HCT116 (cell line): ENCODE data around the gene PIEZO2. TPM values are rescaled to one million over a fixed set of nuclear protein-coding genes. Genes with fewer than 3 reads are reported as not detected.
"Not testable (repeated sequence)": the region's sequence is repeated elsewhere in the genome, so short reads cannot be mapped to it uniquely, and the experiment has no call there.

Experiments
- ATAC-seq: fragments of 200-7000 bp; cut with Tn5 transposase; 2 replicates; pipeline ENCODE4 v1.9.1; 2020; ENCODE audit warnings: mild to moderate bottlenecking, moderate library complexity
- Bru-seq: library from RNA; stranded (reverse); fragments of 400-500 nt; gene quantifications from one replicate; lab custom pipeline; 2021; lab: Mats Ljungman, UMichigan
- BruChase-seq, 2 experiments: library from RNA; stranded (reverse); fragments of 400-500 nt; gene quantifications; one replicate each; lab custom pipeline; 2021; lab: Mats Ljungman, UMichigan
- BruUV-seq: library from RNA; stranded (reverse); fragments of 400-500 nt; replicated peaks from 2 replicates; lab custom pipeline; 2021; lab: Mats Ljungman, UMichigan
- CTCF ChIA-PET: fragments of 300-600 bp; sonication (Branson Sonifier 250); formaldehyde crosslinking; loops from one replicate; lab custom pipeline; 2021; ENCODE audit warnings: antibody characterized with exemption; lab: Charles Lee
- POLR2A ChIA-PET: fragments of 300-600, 350-600 bp; sonication (Branson Sonifier 250); formaldehyde crosslinking; loops from one replicate; lab custom pipeline; 2021; ENCODE audit warnings: antibody characterized with exemption; lab: Charles Lee
- RAD21 ChIA-PET, 2 experiments: fragments of 300-600 bp; sonication (Branson Sonifier 250); formaldehyde crosslinking; loops; one replicate each; lab custom pipeline; 2023; ENCODE audit warnings: low total read pairs in 2 of 2; ENCODE audit not compliant: uncharacterized antibody in 2 of 2, unreplicated experiment in 2 of 2, low non-redundant PET in 1 of 2; lab: Charles Lee
- DNase-seq: peaks from one replicate; pipeline ENCODE4 v3.0.0-alpha.2; 2010; ENCODE audit warnings: low read depth, low spot score
- H2AFZ ChIP-seq: fragments of 200-600 bp; shearing (Covaris generic), sonication (generic); 2 replicates; pipeline ENCODE4 v1.6.1; 2017; ENCODE audit warnings: low read depth, mixed run types, mixed read lengths, antibody characterized with exemption, low read length; ENCODE audit not compliant: poor library complexity, severe bottlenecking
- H3K27ac ChIP-seq: 2 replicates; pipeline ENCODE4 v1.5.1; 2012; ENCODE audit warnings: low read depth, low read length
- H3K27me3 ChIP-seq: fragments of 200-600 bp; sonication (generic); 2 replicates; pipeline ENCODE4 v1.6.1; 2016; ENCODE audit warnings: mixed run types, low read length, mixed read lengths; ENCODE audit not compliant: insufficient read depth
- H3K36me3 ChIP-seq, 2 experiments: fragments of 200-500 bp in 1 of 2; fragments of 200-600 bp in 1 of 2; sonication (Bioruptor generic) in 1 of 2; sonication (generic) in 1 of 2; 2 replicates each; pipeline versions ENCODE4 v1.5.1 to v1.6.1; 2014 to 2016; ENCODE audit warnings: low read length in 2 of 2, inconsistent platforms in 1 of 2, mixed read lengths in 1 of 2, mixed run types in 1 of 2; ENCODE audit not compliant: insufficient read depth in 2 of 2, control insufficient read depth in 1 of 2
- H3K4me1 ChIP-seq, 2 experiments: fragments of 200-600 bp in 1 of 2; sonication (generic) in 1 of 2; 2 replicates each; pipeline versions ENCODE4 v1.5.1 to v1.6.1; 2012 to 2017; ENCODE audit warnings: low read length in 2 of 2, inconsistent platforms in 1 of 2, mild to moderate bottlenecking in 1 of 2, mixed read lengths in 1 of 2, mixed run types in 1 of 2, moderate library complexity in 1 of 2; ENCODE audit not compliant: insufficient read depth in 2 of 2, control insufficient read depth in 1 of 2
- H3K4me2 ChIP-seq: fragments of 200-600 bp; sonication (generic); 2 replicates; pipeline ENCODE4 v1.6.1; 2017; ENCODE audit warnings: mixed run types, low read length, mixed read lengths
- H3K4me3 ChIP-seq, 2 experiments: fragments of 200-600 bp in 1 of 2; sonication (generic) in 1 of 2; replicated peaks in 1 of 2; 2 replicates each; pipeline ENCODE4 v1.5.1; 2011 to 2016; ENCODE audit warnings: low read length in 2 of 2, control low read depth in 1 of 2, low read depth in 1 of 2, mild to moderate bottlenecking in 1 of 2, mixed read lengths in 1 of 2, mixed run types in 1 of 2
- H3K79me2 ChIP-seq: fragments of 200-600 bp; sonication (generic); 2 replicates; pipeline ENCODE4 v1.6.1; 2017; ENCODE audit warnings: mild to moderate bottlenecking, mixed run types, low read length, moderate library complexity, mixed read lengths; ENCODE audit not compliant: insufficient read depth
- H3K9ac ChIP-seq: fragments of 200-600 bp; sonication (generic); 2 replicates; pipeline ENCODE4 v1.6.1; 2016; ENCODE audit warnings: low read length, mixed read lengths
- H3K9me2 ChIP-seq: fragments of 200-600 bp; sonication (generic), shearing (Covaris generic); 2 replicates; pipeline ENCODE4 v1.6.1; 2017; ENCODE audit warnings: mixed run types, mild to moderate bottlenecking, moderate library complexity; ENCODE audit not compliant: insufficient read depth
- H3K9me3 ChIP-seq, 2 experiments: fragments of 200-500 bp in 1 of 2; fragments of 200-600 bp in 1 of 2; sonication (Bioruptor generic) in 1 of 2; sonication (generic) in 1 of 2; 2 replicates each; pipeline ENCODE4 v1.6.1; 2014 to 2017; ENCODE audit warnings: low read length in 2 of 2, mixed read lengths in 2 of 2, inconsistent platforms in 1 of 2, low read depth in 1 of 2, mild to moderate bottlenecking in 1 of 2, mixed run types in 1 of 2, moderate library complexity in 1 of 2; ENCODE audit not compliant: control insufficient read depth in 1 of 2, insufficient read depth in 1 of 2
- H4K20me1 ChIP-seq: fragments of 200-600 bp; sonication (generic), shearing (Covaris generic); 2 replicates; pipeline ENCODE4 v1.6.1; 2017; ENCODE audit warnings: mixed run types, mild to moderate bottlenecking, moderate library complexity; ENCODE audit not compliant: insufficient read depth
- CBX3 ChIP-seq: IDR thresholded peaks from 2 replicates; pipeline ENCODE4 v1.6.1; 2012; ENCODE audit warnings: low read depth
- CTCF ChIP-seq, 3 experiments: fragments of 200-600 bp in 1 of 3; sonication (generic) in 1 of 3; IDR thresholded peaks in 2 of 3; conservative IDR thresholded peaks in 1 of 3; 2 replicates each; pipeline ENCODE4 v1.5.1; 2012 to 2017; ENCODE audit warnings: low read depth in 2 of 3, low read length in 2 of 3, antibody characterized with exemption in 1 of 3, borderline replicate concordance in 1 of 3, control low read depth in 1 of 3, mild to moderate bottlenecking in 1 of 3, mixed read lengths in 1 of 3, mixed run types in 1 of 3, moderate library complexity in 1 of 3; ENCODE audit not compliant: insufficient read depth in 1 of 3
- EGR1 ChIP-seq: IDR thresholded peaks from 2 replicates; pipeline ENCODE4 v1.6.1; 2012; ENCODE audit warnings: low read depth
- EZH2 ChIP-seq: fragments of 200-600 bp; sonication (generic); IDR thresholded peaks from 2 replicates; pipeline ENCODE4 v1.6.1; 2017; ENCODE audit warnings: antibody characterized with exemption, mixed run types
- POLR2AphosphoS5 ChIP-seq: IDR thresholded peaks from 2 replicates; pipeline ENCODE4 v1.6.1; 2011; ENCODE audit warnings: mild to moderate bottlenecking, low read depth, low read length, moderate library complexity
- ZFX ChIP-seq: fragments of 450-650 bp; IDR thresholded peaks from 2 replicates; pipeline ENCODE4 v1.6.1; 2017
- ZNF274 ChIP-seq: fragments of 200-500 bp; sonication (Bioruptor generic); IDR thresholded peaks from 2 replicates; pipeline ENCODE4 v1.6.1; 2014; ENCODE audit warnings: mild to moderate bottlenecking, low read depth, low read length, inconsistent platforms
- intact Hi-C: fragments of 100-400 bp; cut with micrococcal nuclease; formaldehyde crosslinking; loops from 2 replicates; pipeline ENCODE4 v1.10.0; 2022
- long read RNA-seq: library from polyadenylated mRNA; unstranded; transcript quantifications from one replicate; pipeline ENCODE4 v2.0.0, GENCODE V29; 2021; ENCODE audit not compliant: unreplicated experiment
- polyA plus RNA-seq: library from polyadenylated mRNA; unstranded; fragments of >200 nt; gene quantifications from 2 replicates; pipeline ENCODE4 v1.2.1, GENCODE V29; 2012; ENCODE audit warnings: missing spikeins
- total RNA-seq: library from RNA; stranded (reverse); gene quantifications from one replicate; pipeline ENCODE4 v1.2.1, GENCODE V29; 2021; ENCODE audit not compliant: unreplicated experiment
- TF ChIP-seq, protein P1 (sequence below): IDR thresholded peaks from 2 replicates; pipeline ENCODE4 v1.6.1; 2012

The PIEZO2 gene
- 0.34 TPM for total RNA-seq
- not detected in 2 replicates for polyA plus RNA-seq
- percentile 0 among the genes with signal in this experiment for Bru-seq, nascent RNA
- not detected for BruChase-seq, experiment 1, labeled RNA remaining after a 6-hour chase
- BruChase-seq, experiment 2, labeled RNA remaining after a 2-hour chase = not detected
- long read RNA-seq = 0 reads

DNA sequence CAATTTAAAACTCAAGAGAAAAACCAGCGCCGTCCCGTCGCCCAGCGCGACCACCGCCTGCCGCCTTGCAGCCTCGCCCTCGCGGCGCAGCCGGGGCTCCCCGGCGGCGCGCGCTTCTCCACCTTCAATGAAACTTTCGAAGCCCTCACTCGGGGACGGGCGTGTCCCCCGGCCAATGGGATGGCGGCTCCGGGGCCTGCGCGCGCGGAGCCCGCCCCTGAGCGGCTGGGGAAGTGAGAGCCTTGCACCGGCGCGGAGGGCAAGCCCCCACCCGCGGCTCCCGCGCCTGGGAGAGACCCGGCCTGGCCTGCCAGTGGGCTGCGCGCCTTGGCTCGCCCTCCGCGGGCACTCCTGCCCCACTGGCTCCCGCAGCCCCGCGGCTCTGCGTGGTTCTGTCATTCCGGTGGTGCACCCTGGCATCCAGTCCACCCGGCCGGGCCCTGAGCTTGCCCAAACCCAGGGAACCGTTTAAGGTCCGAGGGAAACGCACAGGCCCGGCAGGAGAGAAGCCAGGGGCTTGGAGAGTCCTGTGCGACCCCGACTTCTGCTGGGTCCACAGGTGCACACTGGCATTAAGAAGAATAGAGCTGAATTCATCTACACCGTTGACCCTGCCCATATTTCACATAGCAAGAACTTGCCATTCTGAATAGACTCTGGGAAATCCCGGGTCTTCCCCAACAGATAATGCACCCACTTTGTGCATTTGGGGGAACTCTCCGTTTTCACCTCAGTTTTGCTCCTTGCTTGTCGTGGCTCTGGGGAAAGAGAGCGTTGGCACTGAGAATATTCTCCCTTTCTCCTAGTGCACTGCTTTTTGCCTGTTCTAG is at the start of gene PIEZO2:
Gene PIEZO2 (minus strand): TSS at position 129 of the 830 bp plus-strand sequence. CDS start 981 bp downstream, outside the sequence.
- H3K9ac ChIP-seq = no peak within 1 kb of the TSS
- no peak within 1 kb of the TSS for H3K4me3 ChIP-seq
- no peak for TF ChIP-seq ZNF274
- no peak for TF ChIP-seq EGR1
- TF ChIP-seq EZH2 = no peak
- TF ChIP-seq, protein P1, sequence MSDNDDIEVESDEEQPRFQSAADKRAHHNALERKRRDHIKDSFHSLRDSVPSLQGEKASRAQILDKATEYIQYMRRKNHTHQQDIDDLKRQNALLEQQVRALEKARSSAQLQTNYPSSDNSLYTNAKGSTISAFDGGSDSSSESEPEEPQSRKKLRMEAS = no peak
- DNase-seq = no peak
- H3K9me3 ChIP-seq = no peaks in the 10 kb centered on the region
- CTCF ChIA-PET = no interaction called here
- H4K20me1 ChIP-seq = no peaks in the 10 kb centered on the region
- no peaks in the 10 kb centered on the region for H3K4me1 ChIP-seq
- no peaks in the 10 kb centered on the region for H3K79me2 ChIP-seq
- POLR2A ChIA-PET = no interaction called here
- no TSS peak for BruUV-seq
- no peak within 1 kb of the TSS for H3K27ac ChIP-seq
- intact Hi-C loops = no loop called here
- no peak within 1 kb of the TSS for H2AFZ ChIP-seq
- RAD21 ChIA-PET = no interaction called here
- ATAC-seq = no peak
- no peaks in the 10 kb centered on the region for H3K36me3 ChIP-seq
- 0 out of 2 replicates have a peak, but pooled peaks cover 6% of the 10 kb centered on the region for H3K27me3 ChIP-seq
- H3K9me2 ChIP-seq = no peaks in the 10 kb centered on the region
- H3K4me2 ChIP-seq = no peak within 1 kb of the TSS

GRCh38 chr18:11183637-11184036 is 34.3 kb upstream of the PIEZO2 start:
- ATAC-seq = no peak
- Histone ChIP-seq H3K4me3 (no peak overlapping the region), H3K27ac (no peak overlapping the region), H4K20me1 (no peaks in the 10 kb centered on the region), H3K79me2 (no peaks in the 10 kb centered on the region), H3K36me3 (no peaks in the 10 kb centered on the region), H3K27me3 (peaks cover 11% of the 10 kb centered on the region; the same call in 1 of the 2 replicates), H3K9me3 (no peaks in the 10 kb centered on the region), H3K4me2 (no peak overlapping the region), H3K9me2 (no peaks in the 10 kb centered on the region), H3K9ac (no peak overlapping the region), H2AFZ (no peak overlapping the region), H3K4me1 (no peaks in the 10 kb centered on the region)
- no peak for DNase-seq
- ChIA-PET RAD21 (no interaction called here), POLR2A (no interaction called here), CTCF (no interaction called here)
- intact Hi-C loops = no loop called here
- BruUV-seq = no TSS peak
- TF ChIP-seq ZFX (no peak), EGR1 (no peak), POLR2AphosphoS5 (no peak), CTCF (IDR thresholded peaks at IDR 0.05 in 2 of 3, conservative IDR thresholded peaks at IDR 0.05 in 1 of 3; ENCODE audit: borderline replicate concordance in 1 of 3, insufficient read depth in 1 of 3, low read depth in 2 of 3, low read length in 2 of 3) (no peak), CBX3 (no peak)

DNA sequence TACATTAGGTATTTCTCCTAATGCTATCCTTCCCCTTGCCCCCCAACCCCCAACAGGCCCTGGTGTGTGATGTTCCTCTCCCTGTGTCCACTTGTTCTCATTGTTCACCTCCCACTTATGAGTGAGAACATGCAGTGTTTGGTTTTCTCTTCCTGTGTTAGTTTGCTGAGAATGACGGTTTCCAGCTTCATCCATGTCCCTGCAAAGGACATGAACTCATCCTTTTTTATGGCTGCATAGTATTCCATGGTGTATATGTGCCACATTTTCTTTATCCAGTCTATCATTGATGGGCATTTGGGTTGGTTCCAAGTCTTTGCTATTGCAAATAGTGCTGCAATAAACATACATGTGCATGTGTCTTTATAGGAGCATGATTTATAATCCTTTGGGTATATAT is 32.3 kb upstream of the PIEZO2 start:
- H3K9me2 ChIP-seq, CTCF ChIA-PET, H3K4me1 ChIP-seq, ATAC-seq, H3K36me3 ChIP-seq, H3K9me3 ChIP-seq, RAD21 ChIA-PET, intact Hi-C loops, POLR2A ChIA-PET, BruUV-seq, DNase-seq, H2AFZ ChIP-seq, H4K20me1 ChIP-seq, H3K9ac ChIP-seq, H3K79me2 ChIP-seq, H3K27me3 ChIP-seq, H3K4me2 ChIP-seq, H3K27ac ChIP-seq, H3K4me3 ChIP-seq: not testable (repeated sequence)
